Muscle of arm (tissue), 12 donors: ENCODE results near the gene WSB1. TPM values are rescaled to one million over a fixed set of nuclear protein-coding genes. Genes with fewer than 3 reads are reported as not detected.

ENCODE experiments used
- DNase-seq: peaks from one replicate; pipeline ENCODE4 v3.0.0-alpha.2; 2013
- polyA plus RNA-seq, 12 donors: library from polyadenylated mRNA; unstranded; fragments of 120-200 nt; gene quantifications; one replicate each; pipeline ENCODE4 v1.2.1, GENCODE V29; 2013; ENCODE audit not compliant: insufficient read length in 12 of 12

The WSB1 gene
- polyA plus RNA-seq, 12 donors = 107 to 360 (median 192) TPM

DNA sequence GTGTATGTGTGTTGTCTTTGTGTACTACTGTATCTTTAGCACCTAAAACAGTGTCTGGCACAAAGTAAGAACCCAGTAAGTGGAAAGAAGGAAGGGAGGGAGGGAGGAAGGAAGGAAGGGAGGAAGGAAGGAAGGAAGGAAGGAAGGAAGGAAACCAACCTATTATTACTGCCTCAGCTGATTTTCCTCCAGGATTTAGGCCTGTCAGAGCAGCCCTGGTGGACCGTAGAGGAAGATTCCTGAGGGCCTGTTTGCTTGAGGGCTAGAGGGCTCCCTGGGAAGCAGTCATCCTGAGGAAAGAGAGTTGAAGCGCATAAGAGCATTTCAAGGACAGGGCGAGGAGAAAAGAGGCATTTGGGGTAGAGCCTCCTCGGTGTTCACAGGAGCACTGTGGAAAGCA is 61.5 kb downstream of the WSB1 start:
- no peak for DNase-seq

DNA sequence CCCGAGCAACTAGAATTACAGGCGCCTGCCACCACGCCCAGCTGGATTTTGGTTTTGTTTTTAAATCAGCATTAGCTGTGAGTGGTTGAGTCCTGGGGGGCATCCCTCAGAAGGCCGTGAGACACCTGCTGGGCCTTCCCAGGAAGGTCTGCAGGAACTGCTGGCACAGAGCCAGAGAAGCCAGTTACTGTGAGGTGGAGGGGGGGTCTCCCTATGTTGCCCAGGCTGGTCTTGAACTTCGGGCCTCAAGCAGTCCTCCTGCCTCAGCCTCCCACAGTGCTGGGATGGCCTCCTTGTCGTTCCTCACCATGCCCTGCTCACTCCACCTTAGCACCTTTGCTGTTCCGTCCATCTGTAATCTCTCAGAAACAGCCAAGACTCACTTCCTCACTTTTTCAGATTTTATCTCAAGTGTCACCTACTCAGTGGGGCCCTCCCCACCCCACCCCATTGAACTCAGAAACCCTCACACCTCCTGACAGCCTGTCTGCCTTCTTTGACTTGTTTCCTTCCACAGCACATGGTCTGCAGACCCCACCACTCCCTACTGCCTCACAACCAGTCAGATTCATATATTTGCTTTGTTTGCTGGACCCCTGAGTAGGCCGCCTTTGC is 62.3 kb downstream of the WSB1 start:
- no peak for DNase-seq

DNA sequence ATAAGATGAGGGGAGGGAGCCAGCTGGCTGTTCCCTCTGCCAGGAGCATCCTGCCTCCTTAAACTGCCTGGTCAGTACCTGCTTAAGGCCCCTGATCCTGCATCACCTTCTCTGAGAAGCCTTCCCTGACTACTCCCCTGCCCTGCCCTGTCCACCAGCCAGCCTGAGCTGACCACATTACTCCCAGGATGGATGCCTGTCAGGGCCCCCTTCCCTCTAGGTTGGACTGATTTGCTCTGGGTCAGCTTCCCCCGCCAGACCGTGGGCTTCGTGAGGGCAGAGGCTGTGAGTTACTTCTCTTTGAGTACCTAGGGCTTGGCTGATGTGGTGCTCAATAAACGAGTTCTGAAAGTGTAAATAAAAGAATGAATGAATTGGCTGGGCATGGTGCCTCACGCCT is 63.3 kb downstream of the WSB1 start:
- no peak for DNase-seq

DNA sequence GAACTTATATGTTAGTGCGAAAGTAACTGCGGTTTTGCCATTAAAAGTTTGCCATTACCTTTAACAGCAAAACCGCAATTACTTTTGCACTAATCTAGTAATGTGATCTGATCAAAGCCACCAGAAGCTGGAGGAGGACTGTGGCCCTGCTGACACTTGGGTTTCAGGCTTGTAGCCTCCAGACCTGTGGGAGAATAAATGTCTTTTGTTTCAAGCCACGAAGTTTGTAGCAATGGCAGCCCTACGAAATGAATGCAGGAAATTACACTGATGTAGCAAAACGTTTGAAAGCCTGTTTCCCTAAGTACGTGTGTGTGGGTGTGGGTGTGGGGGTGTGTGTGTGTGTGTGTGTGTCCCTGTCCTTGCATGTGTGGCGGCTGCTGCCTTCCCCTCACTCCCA is 66.6 kb downstream of the WSB1 start:
- DNase-seq = no peak

DNA sequence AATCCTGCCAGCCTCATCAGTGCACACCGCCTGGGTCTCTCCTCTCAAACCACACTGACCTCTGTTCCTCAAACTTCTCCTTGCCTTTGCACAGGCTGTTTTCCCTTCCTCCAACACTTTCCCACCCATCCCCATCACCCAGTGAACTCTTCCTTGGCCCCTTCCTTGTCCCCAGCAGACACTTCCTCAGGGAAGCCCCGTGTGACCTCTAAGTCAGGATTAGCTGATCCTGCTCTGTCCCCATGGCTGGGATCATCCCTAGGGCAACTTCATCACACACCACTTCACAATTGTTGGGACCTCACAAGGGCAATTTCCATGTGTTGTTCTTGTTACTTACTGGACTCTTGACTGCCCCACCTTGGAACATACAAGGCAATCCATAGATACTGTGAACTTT is 67.8 kb downstream of the WSB1 start:
- no peak for DNase-seq

DNA sequence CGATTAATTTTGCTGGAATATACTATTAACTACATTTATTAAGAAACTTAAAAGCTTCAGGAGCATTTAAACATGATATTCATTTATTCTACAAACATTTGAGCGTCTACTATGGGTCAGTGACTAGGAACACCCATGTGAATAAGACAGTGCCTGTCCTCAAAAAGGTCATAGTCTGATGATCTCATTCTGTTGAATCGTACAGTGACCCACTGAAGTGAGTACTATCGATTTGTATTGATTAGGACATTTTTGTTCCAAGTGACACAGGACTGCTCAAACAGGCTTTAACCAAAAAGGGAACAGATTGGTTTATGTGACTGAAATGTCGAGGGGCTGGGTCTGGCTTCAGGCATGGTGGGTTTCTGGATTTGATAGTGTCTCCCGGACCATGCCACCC is 68.6 kb downstream of the WSB1 start:
- no peak for DNase-seq

DNA sequence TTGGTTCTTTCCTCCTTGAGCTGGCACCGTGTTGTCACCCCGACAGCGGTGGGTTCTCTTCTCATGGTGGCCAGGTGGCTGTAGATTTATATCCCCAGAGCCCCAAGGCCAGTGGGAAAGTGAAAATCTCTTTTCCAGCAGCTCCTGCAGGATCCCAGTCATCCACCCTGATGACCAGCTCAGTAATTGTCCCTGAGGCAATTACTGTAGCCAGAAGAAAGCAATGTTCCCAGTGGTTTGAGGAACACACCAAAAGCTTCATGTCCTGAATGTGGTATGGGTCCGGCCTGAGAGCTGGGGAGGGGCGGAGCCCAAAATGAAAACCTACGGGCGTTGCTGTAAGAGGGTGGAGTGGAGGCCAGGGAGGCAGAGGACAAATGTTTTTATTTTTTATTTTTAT is 69.0 kb downstream of the WSB1 start:
- DNase-seq = no peak

DNA sequence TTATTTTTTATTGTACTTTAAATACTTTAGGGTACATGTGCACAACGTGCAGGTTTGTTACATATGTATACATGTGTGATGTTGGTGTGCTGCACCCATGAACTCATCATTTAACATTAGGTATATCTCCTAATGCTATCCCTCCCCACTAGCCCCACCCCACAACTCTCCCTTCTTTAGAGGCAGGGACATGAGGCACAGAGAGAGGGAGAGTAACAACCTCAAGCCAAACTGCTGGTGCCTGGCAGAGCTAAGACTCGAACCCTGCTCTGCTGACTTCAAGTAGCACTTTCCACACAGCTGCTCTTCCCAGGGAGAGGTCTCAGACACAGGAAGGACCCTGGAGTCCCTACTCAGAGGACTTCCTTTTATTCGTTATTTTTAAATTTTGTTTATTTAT is 69.4 kb downstream of the WSB1 start:
- DNase-seq = no peak

Other genes starting within 250 kb of the WSB1 start
- 100 to 1,000 TPM in 4 of 12 donors, 10 to 100 TPM in 7, not detected in 1; 61.7 to 121 (median 95.5) TPM for gene KSR1, start 162.3 kb downstream of the WSB1 start, polyA plus RNA-seq